Common myeloid progenitor, CD34-positive (primary cell): ENCODE measurements around the gene GRIP1.

ENCODE experiments used
- CTCF ChIA-PET: fragments of 350-600 bp; sonication (Branson Sonifier 250); formaldehyde crosslinking; loops from one replicate; lab custom pipeline; 2021; ENCODE audit warnings: antibody characterized with exemption; lab: Charles Lee
- POLR2A ChIA-PET: fragments of 350-600 bp; sonication (Branson Sonifier 250); formaldehyde crosslinking; loops from one replicate; lab custom pipeline; 2021; ENCODE audit warnings: antibody characterized with exemption; lab: Charles Lee
- DNase-seq, 3 donors: peaks; one replicate each; pipeline versions ENCODE4 v3.0.0 to v3.0.0-alpha.2; 2013
- H3K27ac ChIP-seq, 2 experiments: 1 replicate in 1 of 2; 2 replicates in 1 of 2; pipeline ENCODE4 v1.7.0; 2013; ENCODE audit warnings: inconsistent platforms in 2 of 2, low read length in 2 of 2, mild to moderate bottlenecking in 2 of 2, low read depth in 1 of 2, moderate library complexity in 1 of 2; ENCODE audit not compliant: severe bottlenecking in 2 of 2, insufficient read depth in 1 of 2, poor library complexity in 1 of 2
- H3K27me3 ChIP-seq, 5 experiments: replicated peaks in 2 of 5; 1 replicate in 3 of 5; 2 replicates in 2 of 5; pipeline versions ENCODE4 v1.6.1 to v1.7.0; 2013; ENCODE audit warnings: low read length in 4 of 5, mild to moderate bottlenecking in 2 of 5, moderate library complexity in 2 of 5, inconsistent platforms in 1 of 5; ENCODE audit not compliant: insufficient read depth in 5 of 5, control insufficient read depth in 4 of 5
- H3K36me3 ChIP-seq, 4 experiments: 1 replicate in 2 of 4; 2 replicates in 2 of 4; pipeline versions ENCODE4 v1.6.1 to v1.7.0; 2013; ENCODE audit warnings: low read length in 3 of 4, control low read depth in 1 of 4, mild to moderate bottlenecking in 1 of 4; ENCODE audit not compliant: control insufficient read depth in 4 of 4, insufficient read depth in 4 of 4
- H3K4me1 ChIP-seq, 4 experiments: 1 replicate in 3 of 4; 2 replicates in 1 of 4; pipeline versions ENCODE4 v1.6.1 to v1.7.1; 2013; ENCODE audit warnings: low read length in 3 of 4, mild to moderate bottlenecking in 3 of 4, control low read depth in 1 of 4, inconsistent platforms in 1 of 4, moderate library complexity in 1 of 4; ENCODE audit not compliant: control insufficient read depth in 4 of 4, insufficient read depth in 4 of 4; ENCODE audit errors: control extremely low read depth in 1 of 4
- H3K4me3 ChIP-seq, 7 experiments: 1 replicate in 4 of 7; 2 replicates in 3 of 7; pipeline versions ENCODE4 v1.5.1 to v1.7.0; 2013; ENCODE audit warnings: mild to moderate bottlenecking in 7 of 7, low read length in 6 of 7, moderate library complexity in 6 of 7, inconsistent platforms in 2 of 7, low read depth in 2 of 7, control low read depth in 1 of 7; ENCODE audit not compliant: insufficient read depth in 4 of 7, control insufficient read depth in 1 of 7; ENCODE audit errors: extremely low read depth in 1 of 7
- H3K9me3 ChIP-seq, 5 experiments: 1 replicate in 4 of 5; 2 replicates in 1 of 5; pipeline versions ENCODE4 v1.6.1 to v1.7.1; 2013; ENCODE audit warnings: low read length in 4 of 5, mild to moderate bottlenecking in 2 of 5, inconsistent platforms in 1 of 5, low read depth in 1 of 5, moderate library complexity in 1 of 5; ENCODE audit not compliant: control insufficient read depth in 4 of 5, insufficient read depth in 2 of 5; ENCODE audit errors: control extremely low read depth in 1 of 5
- WGBS: methylation state at CpG from one replicate; pipeline ENCODE4 v1.1.5; 2013; ENCODE audit not compliant: insufficient coverage; 5-methylcytosine and 5-hydroxymethylcytosine counted together

Gene GRIP1

DNA sequence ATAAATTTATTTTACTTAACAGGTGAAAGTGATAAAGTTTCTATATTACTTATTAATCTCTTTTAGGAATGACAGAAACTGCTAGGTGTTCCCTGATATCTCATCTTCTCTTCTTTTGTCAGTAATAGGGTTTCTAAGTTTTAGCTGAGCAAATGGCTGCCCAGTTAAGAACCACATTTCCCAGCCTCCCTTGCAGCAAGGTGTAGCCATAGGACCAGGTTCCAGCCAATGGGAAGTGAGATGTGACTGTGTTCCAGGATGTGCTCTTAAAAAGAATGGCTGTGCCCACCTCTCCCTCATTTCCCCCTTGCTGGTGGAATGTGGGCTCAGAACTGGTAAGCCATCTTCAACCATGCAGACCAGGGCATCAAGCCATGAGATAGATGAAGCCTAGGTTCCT, 210.9 kb downstream of the GRIP1 start:
- Histone ChIP-seq H3K27me3 (peaks cover 0 to 1% (median 0%) of the 10 kb centered on the region in 5 experiments), H3K36me3 (no peaks in the 10 kb centered on the region), H3K9me3 (peaks cover 0 to 3% (median 0%) of the 10 kb centered on the region in 5 experiments), H3K4me1 (no peaks in the 10 kb centered on the region), H3K27ac (no peak overlapping the region), H3K4me3 (no peak overlapping the region)
- ChIA-PET POLR2A (no interaction called here), CTCF (no interaction called here)
- no peak for DNase-seq

DNA sequence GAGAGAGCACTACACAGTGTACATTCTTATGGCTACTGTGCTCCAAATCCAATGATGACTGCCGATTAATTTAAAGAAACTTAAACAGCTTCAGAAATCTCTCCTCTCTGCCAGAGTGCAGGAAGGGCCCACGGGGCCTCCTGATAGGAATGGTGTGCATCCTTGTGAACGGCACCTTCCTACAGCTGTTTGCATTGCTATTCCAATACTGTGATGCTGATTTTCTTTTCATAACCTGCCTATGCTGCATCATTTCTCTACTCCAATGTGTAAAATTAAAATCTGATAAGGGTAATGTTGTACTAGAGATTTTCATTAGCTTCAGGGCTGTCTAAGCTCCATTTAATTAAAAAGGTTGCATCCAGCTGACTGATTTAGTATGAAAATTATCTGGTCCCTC, 217.5 kb downstream of the GRIP1 start:
- H3K4me1 ChIP-seq = no peaks in the 10 kb centered on the region
- no peak overlapping the region for H3K4me3 ChIP-seq
- DNase-seq = no peak
- H3K9me3 ChIP-seq = no peaks in the 10 kb centered on the region
- no peaks in the 10 kb centered on the region for H3K36me3 ChIP-seq
- 76% methylated on average over 3 of the region's 3 CpGs for WGBS
- no peaks in the 10 kb centered on the region for H3K27me3 ChIP-seq
- CTCF ChIA-PET = no interaction called here
- POLR2A ChIA-PET = no interaction called here
- no peak overlapping the region for H3K27ac ChIP-seq

DNA sequence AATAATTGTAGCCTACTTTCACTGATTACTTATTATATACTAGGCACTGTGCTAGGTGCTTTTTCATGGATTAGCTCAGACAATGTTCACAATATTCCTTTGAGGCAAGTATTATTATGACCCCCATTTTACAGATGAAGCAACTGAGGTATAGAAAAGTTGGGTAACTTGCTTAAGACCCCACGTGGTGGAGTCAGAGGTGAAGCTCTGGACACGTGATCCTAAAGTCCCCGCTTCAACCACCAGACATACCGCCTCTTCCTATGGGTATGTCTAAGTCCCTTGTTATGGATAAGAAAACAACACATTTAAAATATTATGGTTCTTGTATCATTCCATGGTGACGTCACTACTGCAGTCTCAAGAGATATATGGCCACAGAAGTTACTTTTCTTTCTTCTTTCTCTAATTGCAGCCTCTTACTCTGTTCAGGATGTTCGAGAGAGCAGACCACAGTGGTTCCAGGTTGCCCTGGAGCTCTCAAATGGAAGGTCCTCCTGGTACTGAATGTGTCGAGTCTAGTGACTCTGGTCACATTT, 218.9 kb downstream of the GRIP1 start:
- H3K27me3 ChIP-seq = no peaks in the 10 kb centered on the region
- H3K4me3 ChIP-seq = no peak overlapping the region
- no peak for DNase-seq
- H3K27ac ChIP-seq = no peak overlapping the region
- H3K9me3 ChIP-seq = no peaks in the 10 kb centered on the region
- H3K36me3 ChIP-seq = no peaks in the 10 kb centered on the region
- POLR2A ChIA-PET = no interaction called here
- no peaks in the 10 kb centered on the region for H3K4me1 ChIP-seq
- 80% methylated on average over 3 of the region's 7 CpGs for WGBS
- CTCF ChIA-PET = no interaction called here

DNA sequence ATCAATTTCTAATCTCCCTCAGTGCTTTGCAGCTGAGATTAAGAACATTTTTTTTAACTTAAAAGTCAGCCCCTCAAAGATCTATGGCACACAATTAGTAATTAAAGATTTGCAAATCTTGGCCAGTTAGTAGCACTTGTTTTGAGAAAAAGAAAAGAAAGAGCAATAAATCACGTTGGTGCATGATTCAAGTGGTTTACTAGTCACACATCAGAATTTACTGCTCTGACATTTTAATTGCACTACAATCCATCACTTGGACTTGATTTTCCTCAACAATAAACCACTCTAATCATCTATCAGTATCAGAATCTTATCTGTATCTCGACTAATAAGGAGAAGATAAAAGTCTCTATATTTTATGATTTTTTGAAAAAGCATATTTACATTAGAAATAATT, 222.3 kb downstream of the GRIP1 start:
- no peak for DNase-seq
- ChIA-PET CTCF (no interaction called here), POLR2A (no interaction called here)
- no peaks in the 10 kb centered on the region for H3K27me3 ChIP-seq
- no peaks in the 10 kb centered on the region for H3K36me3 ChIP-seq
- no CpG with 5 or more reads among the region's 2 CpGs for whole genome bisulfite sequencing
- no peaks in the 10 kb centered on the region for H3K9me3 ChIP-seq
- no peak overlapping the region for H3K4me3 ChIP-seq
- H3K4me1 ChIP-seq = no peaks in the 10 kb centered on the region
- H3K27ac ChIP-seq = no peak overlapping the region

DNA sequence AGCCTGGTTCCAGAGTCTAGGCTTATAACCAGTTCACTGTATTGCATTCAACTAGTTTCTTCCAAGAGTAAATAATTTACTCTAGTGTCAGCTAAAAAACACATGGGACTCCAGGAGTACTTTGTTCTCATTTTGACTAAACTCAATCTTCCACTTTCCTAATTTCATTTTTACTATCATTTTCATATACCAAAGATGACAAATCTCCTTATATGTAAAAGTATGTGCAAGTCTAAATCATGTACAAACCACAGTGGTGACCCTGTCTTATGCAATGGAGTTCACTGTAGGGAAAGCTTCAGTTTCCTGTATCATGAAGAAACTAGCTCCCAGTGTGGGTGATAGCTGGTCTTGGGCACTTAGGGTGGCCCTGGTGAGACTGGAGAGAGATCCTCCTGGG, 225.0 kb downstream of the GRIP1 start:
- POLR2A ChIA-PET = no interaction called here
- Histone ChIP-seq H3K4me3 (no peak overlapping the region), H3K9me3 (no peaks in the 10 kb centered on the region), H3K27ac (no peak overlapping the region), H3K27me3 (no peaks in the 10 kb centered on the region), H3K4me1 (no peaks in the 10 kb centered on the region), H3K36me3 (no peaks in the 10 kb centered on the region)
- CTCF ChIA-PET = no interaction called here
- DNase-seq = no peak

DNA sequence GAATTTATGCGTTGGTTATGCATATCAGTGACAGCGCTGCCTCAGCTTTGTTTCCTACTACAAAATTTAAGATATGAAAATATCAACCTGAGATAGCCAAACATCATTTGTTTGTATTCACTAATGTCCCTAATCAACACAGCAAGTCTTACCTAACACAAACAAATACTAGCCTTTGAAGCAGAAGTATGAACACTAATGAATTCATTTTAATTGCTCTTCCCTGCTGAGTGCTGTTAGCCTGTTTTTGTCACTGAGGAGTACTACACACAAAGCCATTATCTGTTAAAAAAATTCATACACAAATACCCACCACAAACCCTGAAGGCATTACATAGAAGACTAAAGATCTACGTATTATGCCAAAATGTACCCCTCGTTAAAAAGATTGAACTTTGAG, 225.8 kb downstream of the GRIP1 start:
- 83% methylated on average over 2 of the region's 4 CpGs for WGBS
- CTCF ChIA-PET = no interaction called here
- DNase-seq = no peak
- H3K4me1 ChIP-seq = no peaks in the 10 kb centered on the region
- H3K4me3 ChIP-seq = no peak overlapping the region
- no peaks in the 10 kb centered on the region for H3K9me3 ChIP-seq
- no peaks in the 10 kb centered on the region for H3K36me3 ChIP-seq
- POLR2A ChIA-PET = no interaction called here
- no peak overlapping the region for H3K27ac ChIP-seq
- no peaks in the 10 kb centered on the region for H3K27me3 ChIP-seq

DNA sequence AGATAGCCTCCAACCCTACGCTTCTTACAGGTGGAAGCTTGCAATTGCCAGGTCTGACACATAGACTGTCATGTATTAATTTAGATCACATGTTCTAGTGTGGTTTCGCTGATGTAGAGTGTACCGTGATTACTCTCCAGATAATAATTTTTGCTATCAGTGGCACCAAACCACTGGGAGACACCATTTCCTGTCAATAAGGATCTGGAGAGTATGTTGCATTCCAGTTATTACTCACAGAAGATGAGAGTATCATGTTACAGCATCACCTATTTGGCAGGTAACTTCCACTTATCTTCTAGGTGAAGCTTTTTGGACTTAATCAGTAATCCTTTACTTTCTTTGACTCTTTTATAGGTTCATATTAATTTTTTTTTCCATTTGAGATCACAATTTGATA, 229.3 kb downstream of the GRIP1 start:
- no peaks in the 10 kb centered on the region for H3K4me1 ChIP-seq
- no peaks in the 10 kb centered on the region for H3K36me3 ChIP-seq
- DNase-seq = no peak
- no peak overlapping the region for H3K4me3 ChIP-seq
- H3K27me3 ChIP-seq = no peaks in the 10 kb centered on the region
- POLR2A ChIA-PET = no interaction called here
- CTCF ChIA-PET = no interaction called here
- no peak overlapping the region for H3K27ac ChIP-seq
- 100% methylated on average over 1 of the region's 3 CpGs for WGBS
- no peaks in the 10 kb centered on the region for H3K9me3 ChIP-seq
